ENCODE measurements around the gene ATP6V1C2. TPM values are rescaled to one million over a fixed set of nuclear protein-coding genes. Genes with fewer than 3 reads are reported as not detected.

Gene ATP6V1C2, protein sequence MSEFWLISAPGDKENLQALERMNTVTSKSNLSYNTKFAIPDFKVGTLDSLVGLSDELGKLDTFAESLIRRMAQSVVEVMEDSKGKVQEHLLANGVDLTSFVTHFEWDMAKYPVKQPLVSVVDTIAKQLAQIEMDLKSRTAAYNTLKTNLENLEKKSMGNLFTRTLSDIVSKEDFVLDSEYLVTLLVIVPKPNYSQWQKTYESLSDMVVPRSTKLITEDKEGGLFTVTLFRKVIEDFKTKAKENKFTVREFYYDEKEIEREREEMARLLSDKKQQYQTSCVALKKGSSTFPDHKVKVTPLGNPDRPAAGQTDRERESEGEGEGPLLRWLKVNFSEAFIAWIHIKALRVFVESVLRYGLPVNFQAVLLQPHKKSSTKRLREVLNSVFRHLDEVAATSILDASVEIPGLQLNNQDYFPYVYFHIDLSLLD
- total RNA-seq (1 to 10 TPM in 1 of 2 donors, under 1 TPM in 1; 0.55 to 2.5 TPM), polyA plus RNA-seq (1 to 10 TPM in 1 of 2 donors, under 1 TPM in 1; 0.98 to 1.0 TPM)
- long read RNA-seq, donor 1: 0 reads
- long read RNA-seq, donor 2: 0 reads
- long read RNA-seq, donor 3, partial matches to known transcripts: 65 of 128 reads
- long read RNA-seq, donor 3, other reads (novel, unspliced or antisense): 63 of 128 reads
- long read RNA-seq, donor 4: 0 reads
- long read RNA-seq, donor 5, partial matches to known transcripts: 149 of 330 reads
- long read RNA-seq, donor 5, other reads (novel, unspliced or antisense): 181 of 330 reads

DNA sequence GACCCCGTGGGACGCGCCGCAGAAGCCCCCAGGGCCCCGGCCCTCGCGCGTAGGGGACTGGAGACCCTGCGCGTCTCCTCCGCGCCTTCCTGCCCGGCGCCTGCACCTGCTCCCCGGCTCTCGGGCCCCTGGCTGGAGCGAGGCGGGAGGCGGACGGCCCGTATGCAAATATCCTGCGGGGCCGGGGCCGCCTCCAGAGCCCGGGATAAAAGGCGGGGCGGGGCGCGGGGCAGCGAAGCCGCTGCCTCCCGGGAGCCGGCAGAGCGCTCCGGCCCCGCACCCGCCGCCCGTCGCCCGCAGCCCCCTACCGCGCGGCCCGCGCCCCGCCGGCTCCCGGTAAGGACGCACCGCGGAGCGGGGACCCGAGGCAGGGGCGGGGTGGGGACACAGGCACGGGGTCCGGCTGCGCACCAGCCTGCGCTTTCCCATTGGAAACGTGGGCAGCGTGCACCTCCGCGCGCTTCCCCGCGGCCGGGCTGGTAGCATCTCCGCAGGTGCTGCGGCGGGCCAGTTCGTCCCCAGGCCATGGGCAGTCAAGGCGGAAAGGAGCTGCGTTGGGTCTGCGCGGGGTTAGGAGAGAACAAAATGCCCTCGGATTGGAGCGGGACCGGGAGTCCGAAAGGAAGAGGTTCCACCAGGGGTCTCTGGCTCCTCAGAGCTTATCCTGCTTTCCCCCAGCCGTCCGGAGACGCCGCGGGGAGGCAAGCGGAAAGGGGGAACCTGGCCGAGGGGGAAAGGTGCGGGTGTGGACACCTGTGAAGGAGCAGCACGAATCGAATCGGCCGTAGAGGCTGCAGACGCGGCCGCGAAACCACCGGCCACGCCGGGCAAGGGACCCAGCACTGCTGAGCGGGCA lies at the start of gene ATP6V1C2:
ATP6V1C2 (plus strand) TSS at position 235 of the 856 bp plus-strand sequence. CDS start 1,220 bp downstream, outside the sequence.
- DNase-seq: peak in 2 of 3 donors; percentile 28 to 35
- Histone ChIP-seq H3K4me3 (peak within 1 kb of the TSS; percentile 20), H3K36me3 (ENCODE audit: control insufficient read depth in 4 of 4, insufficient read depth in 4 of 4, low read length in 4 of 4) (no peaks in the 10 kb centered on the region), H3K9me3 (ENCODE audit: control insufficient read depth in 4 of 4, insufficient read depth in 3 of 4, low read length in 3 of 4) (peaks cover 0 to 8% (median 0%) of the 10 kb centered on the region in 4 donors), H3K9ac (ENCODE audit: insufficient read depth in 1 of 2, low read length in 2 of 2) (no peak within 1 kb of the TSS), H3K27ac (ENCODE audit: low read depth in 1 of 2, low read length in 1 of 2) (no peak within 1 kb of the TSS), H3K4me1 (ENCODE audit: control insufficient read depth in 5 of 5, insufficient read depth in 5 of 5, low read length in 5 of 5) (peaks cover 0 to 7% (median 0%) of the 10 kb centered on the region in 5 donors), H3K27me3 (ENCODE audit: control insufficient read depth in 3 of 3, insufficient read depth in 3 of 3, low read length in 2 of 3) (peaks cover 0 to 68% (median 40%) of the 10 kb centered on the region in 3 donors)
- WGBS, 2 donors: 0 to 1% methylated on average over 83 to 99 of the region's 99 CpGs
- peak; percentile 85 for ATAC-seq (ENCODE audit: insufficient read depth, low FRiP score)
- TF ChIP-seq, protein P1, sequence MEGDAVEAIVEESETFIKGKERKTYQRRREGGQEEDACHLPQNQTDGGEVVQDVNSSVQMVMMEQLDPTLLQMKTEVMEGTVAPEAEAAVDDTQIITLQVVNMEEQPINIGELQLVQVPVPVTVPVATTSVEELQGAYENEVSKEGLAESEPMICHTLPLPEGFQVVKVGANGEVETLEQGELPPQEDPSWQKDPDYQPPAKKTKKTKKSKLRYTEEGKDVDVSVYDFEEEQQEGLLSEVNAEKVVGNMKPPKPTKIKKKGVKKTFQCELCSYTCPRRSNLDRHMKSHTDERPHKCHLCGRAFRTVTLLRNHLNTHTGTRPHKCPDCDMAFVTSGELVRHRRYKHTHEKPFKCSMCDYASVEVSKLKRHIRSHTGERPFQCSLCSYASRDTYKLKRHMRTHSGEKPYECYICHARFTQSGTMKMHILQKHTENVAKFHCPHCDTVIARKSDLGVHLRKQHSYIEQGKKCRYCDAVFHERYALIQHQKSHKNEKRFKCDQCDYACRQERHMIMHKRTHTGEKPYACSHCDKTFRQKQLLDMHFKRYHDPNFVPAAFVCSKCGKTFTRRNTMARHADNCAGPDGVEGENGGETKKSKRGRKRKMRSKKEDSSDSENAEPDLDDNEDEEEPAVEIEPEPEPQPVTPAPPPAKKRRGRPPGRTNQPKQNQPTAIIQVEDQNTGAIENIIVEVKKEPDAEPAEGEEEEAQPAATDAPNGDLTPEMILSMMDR (IDR thresholded peaks at IDR 0.05; ENCODE audit: control extremely low read depth, extremely low read depth): no peak

DNA sequence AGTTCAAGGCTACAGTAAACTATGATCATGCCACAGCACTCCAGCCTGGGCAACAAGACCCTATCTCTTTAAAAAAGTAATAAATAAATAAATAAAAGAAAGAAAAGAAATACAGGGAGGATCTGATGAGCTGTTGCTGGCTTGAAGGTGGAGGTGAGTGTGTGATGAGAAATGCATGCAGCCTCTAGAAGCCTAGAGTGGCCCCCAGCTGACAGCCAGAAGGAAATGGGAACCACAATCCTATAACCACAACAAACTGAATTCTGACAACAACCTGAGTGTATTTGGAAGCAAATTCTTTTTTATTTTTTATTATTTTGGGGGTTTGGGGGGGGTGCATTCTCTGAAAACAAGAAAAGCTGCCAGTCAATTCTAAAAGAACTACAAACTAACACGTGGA lies 46.3 kb upstream of the ATP6V1C2 start:
- H3K4me3 ChIP-seq: no peak overlapping the region
- no peak overlapping the region for H3K9ac ChIP-seq (ENCODE audit: insufficient read depth in 1 of 2, low read length in 2 of 2)

GRCh38 chr2:10678225-10678624 lies 43.2 kb upstream of the ATP6V1C2 start:
- 99 to 100% methylated on average over 1 of the region's 1 CpG for WGBS, 2 donors
- Histone ChIP-seq H3K27ac (ENCODE audit: low read depth in 1 of 2, low read length in 1 of 2) (no peak overlapping the region), H3K27me3 (ENCODE audit: control insufficient read depth in 3 of 3, insufficient read depth in 3 of 3, low read length in 2 of 3) (no peaks in the 10 kb centered on the region), H3K9me3 (ENCODE audit: control insufficient read depth in 4 of 4, insufficient read depth in 3 of 4, low read length in 3 of 4) (no peaks in the 10 kb centered on the region), H3K4me3 (no peak overlapping the region), H3K4me1 (ENCODE audit: control insufficient read depth in 5 of 5, insufficient read depth in 5 of 5, low read length in 5 of 5) (peaks cover 0 to 4% (median 0%) of the 10 kb centered on the region in 5 donors), H3K9ac (ENCODE audit: insufficient read depth in 1 of 2, low read length in 2 of 2) (no peak overlapping the region), H3K36me3 (ENCODE audit: control insufficient read depth in 4 of 4, insufficient read depth in 4 of 4, low read length in 4 of 4) (peaks cover 5 to 17% (median 9%) of the 10 kb centered on the region in 4 donors)
- ATAC-seq (ENCODE audit: insufficient read depth, low FRiP score): no peak
- TF ChIP-seq, protein P1 (IDR thresholded peaks at IDR 0.05; ENCODE audit: control extremely low read depth, extremely low read depth): no peak
- DNase-seq: no peak

More for the DNA sequence above, 46.3 kb upstream of the ATP6V1C2 start:
- H3K4me1 ChIP-seq (ENCODE audit: control insufficient read depth in 5 of 5, insufficient read depth in 5 of 5, low read length in 5 of 5): peaks cover 0 to 4% (median 0%) of the 10 kb centered on the region in 5 donors
- no peak overlapping the region for H3K27ac ChIP-seq (ENCODE audit: low read depth in 1 of 2, low read length in 1 of 2)
- no peaks in the 10 kb centered on the region for H3K9me3 ChIP-seq (ENCODE audit: control insufficient read depth in 4 of 4, insufficient read depth in 3 of 4, low read length in 3 of 4)
- TF ChIP-seq, protein P1 (IDR thresholded peaks at IDR 0.05; ENCODE audit: control extremely low read depth, extremely low read depth): no peak
- no peak for DNase-seq
- H3K27me3 ChIP-seq (ENCODE audit: control insufficient read depth in 3 of 3, insufficient read depth in 3 of 3, low read length in 2 of 3): no peaks in the 10 kb centered on the region
- ATAC-seq (ENCODE audit: insufficient read depth, low FRiP score): no peak
- WGBS, 2 donors: 41 to 46% methylated on average over 1 of the region's 1 CpG
- H3K36me3 ChIP-seq (ENCODE audit: control insufficient read depth in 4 of 4, insufficient read depth in 4 of 4, low read length in 4 of 4): peaks cover under 1 to 16% (median 5%) of the 10 kb centered on the region in 4 donors
